K562 (cell line): ENCODE measurements around the gene TANC1. TPM values are rescaled to one million over a fixed set of nuclear protein-coding genes. Genes with fewer than 3 reads are reported as not detected.

ENCODE experiments used
- ATAC-seq: fragments of 200-7000 bp; cut with Tn5 transposase; 3 replicates; pipeline ENCODE4 v1.9.1; 2020; ENCODE audit warnings: moderate library complexity
- BruUV-seq: library from RNA; stranded (reverse); fragments of 400-500 nt; replicated peaks from 2 replicates; lab custom pipeline; 2021; lab: Mats Ljungman, UMichigan
- CTCF ChIA-PET: fragments of 300-600 bp; formaldehyde crosslinking; extraction: SDS; loops from one replicate; lab custom pipeline; 2021; ENCODE audit warnings: low intra/inter-chr PET ratio; lab: Yijun Ruan, JAX
- POLR2A ChIA-PET: fragments of 300-600, 350-650 bp; sonication (Branson Sonifier 250); formaldehyde crosslinking; extraction: SDS; loops from one replicate; lab custom pipeline; 2021; ENCODE audit warnings: antibody characterized with exemption, inconsistent platforms; lab: Yijun Ruan, JAX
- DNase-seq, 4 experiments: peaks; one replicate each; pipeline versions ENCODE4 v3.0.0 to v3.0.0-alpha.2; 2011 to 2018; ENCODE audit warnings: low spot score in 3 of 4, mixed read lengths in 3 of 4; ENCODE audit errors: extremely low read depth in 1 of 4
- FAIRE-seq: peaks from 2 replicates; lab custom pipeline; 2011; peaks lifted over from hg19 to GRCh38; lab: Jason Lieb, UNC
- H2AFZ ChIP-seq: 2 replicates; pipeline ENCODE4 v1.6.0; 2011; ENCODE audit warnings: low read depth, low read length, control low read depth, inconsistent platforms
- H3K27ac ChIP-seq: fragments of 200-600 bp; 3 replicates; pipeline ENCODE4 v1.8.0; 2011; ENCODE audit warnings: low read depth, mild to moderate bottlenecking, control low read depth, inconsistent platforms, low read length, moderate library complexity, mixed read lengths; ENCODE audit errors: extremely low read depth
- H3K27me3 ChIP-seq, 2 experiments: fragments of 300-600 bp in 1 of 2; 2 replicates in 1 of 2; 3 replicates in 1 of 2; pipeline versions ENCODE4 v1.6.0 to v1.8.0; 2011; ENCODE audit warnings: inconsistent platforms in 2 of 2, low read length in 2 of 2, mild to moderate bottlenecking in 1 of 2, mixed read lengths in 1 of 2, moderate library complexity in 1 of 2; ENCODE audit not compliant: control insufficient read depth in 2 of 2, insufficient read depth in 2 of 2
- H3K36me3 ChIP-seq: fragments of 300-600 bp; 3 replicates; pipeline ENCODE4 v1.8.0; 2011; ENCODE audit warnings: mild to moderate bottlenecking, low read length, inconsistent platforms; ENCODE audit not compliant: control insufficient read depth, insufficient read depth
- H3K4me1 ChIP-seq, 2 experiments: fragments of 200-600 bp in 1 of 2; replicated peaks in 1 of 2; 2 replicates in 1 of 2; 3 replicates in 1 of 2; pipeline versions ENCODE4 v1.5.1 to v1.8.0; 2011; ENCODE audit warnings: inconsistent platforms in 2 of 2, low read length in 2 of 2, mild to moderate bottlenecking in 1 of 2, mixed read lengths in 1 of 2, moderate library complexity in 1 of 2; ENCODE audit not compliant: control insufficient read depth in 2 of 2, insufficient read depth in 2 of 2
- H3K4me2 ChIP-seq: 2 replicates; pipeline ENCODE4 v1.6.1; 2011; ENCODE audit warnings: low read length, control low read depth, inconsistent platforms, mixed read lengths; ENCODE audit not compliant: insufficient read depth
- H3K4me3 ChIP-seq: fragments of 200-600 bp; sonication (generic), shearing (Covaris generic); 2 replicates; pipeline ENCODE4 v1.5.1; 2016; ENCODE audit warnings: control low read depth, inconsistent platforms
- H3K79me2 ChIP-seq: fragments of 200-600 bp; 3 replicates; pipeline ENCODE4 v1.8.0; 2011; ENCODE audit warnings: low read length, inconsistent platforms; ENCODE audit not compliant: control insufficient read depth, insufficient read depth
- H3K9ac ChIP-seq, 2 experiments: 2 replicates each; pipeline versions ENCODE4 v1.6.0 to v1.6.1; 2011; ENCODE audit warnings: low read depth in 2 of 2, low read length in 2 of 2, control low read depth in 1 of 2, inconsistent platforms in 1 of 2, mild to moderate bottlenecking in 1 of 2, mixed read lengths in 1 of 2; ENCODE audit not compliant: insufficient read depth in 1 of 2
- H3K9me1 ChIP-seq: one replicate; pipeline ENCODE4 v1.6.0; 2011; ENCODE audit warnings: inconsistent platforms, mild to moderate bottlenecking, low read length, moderate library complexity; ENCODE audit not compliant: control insufficient read depth, insufficient read depth
- H3K9me3 ChIP-seq: replicated peaks from 2 replicates; pipeline ENCODE4 v1.5.1; 2011; ENCODE audit warnings: low read depth, low read length, inconsistent platforms; ENCODE audit not compliant: control insufficient read depth, insufficient read depth
- H4K20me1 ChIP-seq: replicated peaks from 2 replicates; pipeline ENCODE4 v1.6.1; 2011; ENCODE audit warnings: low read length, inconsistent platforms, mixed read lengths; ENCODE audit not compliant: control insufficient read depth, insufficient read depth
- FIP1L1 ChIP-seq: fragments of 200-400 bp; formaldehyde crosslinking; IDR thresholded peaks from 2 replicates; pipeline ENCODE4 v1.6.1; 2018; ENCODE audit warnings: mild to moderate bottlenecking, low read depth, low read length; ENCODE audit not compliant: poor library complexity, severe bottlenecking
- FOXJ2 ChIP-seq: fragments of 200-800 bp; sonication (Bioruptor generic); IDR thresholded peaks from 2 replicates; pipeline ENCODE4 v1.6.1; 2016; ENCODE audit warnings: missing genetic modification characterization, missing compliant biosample characterization
- FOXP1 ChIP-seq: sonication (generic); formaldehyde crosslinking; IDR thresholded peaks from 2 replicates; pipeline ENCODE4 v1.8.0; 2022; ENCODE audit warnings: mild to moderate bottlenecking, missing genetic modification reagents
- HIVEP1 ChIP-seq: fragments of 250-450 bp; sonication (Bioruptor Pico); IDR thresholded peaks from 2 replicates; pipeline ENCODE4 v1.4.0; 2020; ENCODE audit warnings: mild to moderate bottlenecking
- HNRNPUL1 ChIP-seq: fragments of 200-400 bp; formaldehyde crosslinking; IDR thresholded peaks from 2 replicates; pipeline ENCODE4 v1.6.1; 2017; ENCODE audit warnings: low read length
- NFIC ChIP-seq: fragments of 450-650 bp; IDR thresholded peaks from 2 replicates; pipeline ENCODE4 v1.6.1; 2017; ENCODE audit warnings: mild to moderate bottlenecking, inconsistent platforms
- SFPQ ChIP-seq: fragments of 200-400 bp; formaldehyde crosslinking; IDR thresholded peaks from 2 replicates; pipeline ENCODE4 v1.6.1; 2017; ENCODE audit warnings: mild to moderate bottlenecking, low read depth, low read length, moderate library complexity
- SNIP1 ChIP-seq: fragments of 450-650 bp; IDR thresholded peaks from 2 replicates; pipeline ENCODE4 v1.7.1; 2017; ENCODE audit warnings: low read depth, mild to moderate bottlenecking
- ZNF134 ChIP-seq: fragments of 250-450 bp; sonication (Bioruptor Pico); conservative IDR thresholded peaks from 2 replicates; pipeline ENCODE4 v1.4.0; 2020
- ZNF197 ChIP-seq: fragments of 200-800 bp; sonication (Bioruptor generic); IDR thresholded peaks from 2 replicates; pipeline ENCODE4 v1.6.1; 2016; ENCODE audit warnings: low read depth, missing genetic modification characterization, missing compliant biosample characterization
- WGBS: fragments of 100-300 bp; shearing (Covaris generic); methylation state at CpG from one replicate; pipeline ENCODE4 v1.1.6; 2016; ENCODE audit warnings: low coverage, mixed read lengths; ENCODE audit not compliant: insufficient coverage; ENCODE audit errors: missing lambda C conversion rate; 5-methylcytosine and 5-hydroxymethylcytosine counted together
- in situ Hi-C: fragments of 300-500 bp; cut with MboI; formaldehyde crosslinking; loops from 4 replicates; pipeline ENCODE4 v1.15.0; 2018; ENCODE audit warnings: inconsistent platforms, mixed read lengths
- intact Hi-C: fragments of 100-400 bp; cut with micrococcal nuclease; formaldehyde crosslinking; loops from 2 replicates; pipeline ENCODE4 v1.14.2; 2022
- polyA plus RNA-seq, 8 experiments: library from polyadenylated mRNA; depleted of rRNA in 4 of 8; stranded (reverse) in 5 of 8; unstranded in 3 of 8; fragments of >200 nt; fragmentation: Nextera tagmentation in 2 of 8; fragmentation: Illumina TruSeq in 1 of 8; extraction: Ambion mirVana in 2 of 8; extraction: Trizol in 1 of 8; gene quantifications; 2 replicates each; pipeline versions ENCODE4 v1.2.1 to v1.2.3, GENCODE V29; 2011 to 2014; ENCODE audit warnings: inconsistent platforms in 1 of 8, missing spikeins in 1 of 8
- total RNA-seq, 7 experiments: library from RNA; depleted of rRNA in 6 of 7; stranded (reverse); fragments of >200 nt in 6 of 7; fragmentation: Illumina TruSeq in 2 of 7; extraction: Trizol in 2 of 7; gene quantifications; 2 replicates each; pipeline versions ENCODE4 v1.2.1 to v1.2.3, GENCODE V29; 2011 to 2021; ENCODE audit warnings: low replicate concordance in 1 of 7
- TF ChIP-seq, protein P1 (sequence below): fragments of 450-650 bp; formaldehyde crosslinking; IDR thresholded peaks from 2 replicates; pipeline ENCODE4 v1.4.0; 2022; ENCODE audit warnings: missing genetic modification characterization
- TF ChIP-seq, protein P2 (sequence below), 2 experiments: IDR thresholded peaks in 1 of 2; conservative IDR thresholded peaks in 1 of 2; 2 replicates each; pipeline ENCODE4 v1.6.1; 2016; ENCODE audit warnings: low read depth in 2 of 2, mild to moderate bottlenecking in 1 of 2, missing compliant biosample characterization in 1 of 2, missing genetic modification characterization in 1 of 2, moderate library complexity in 1 of 2
- TF ChIP-seq, protein P3 (sequence below): sonication (generic); IDR thresholded peaks from 2 replicates; pipeline ENCODE4 v1.6.1; 2016

TANC1 gene
- total and polyA plus RNA-seq, 9 of the 15 experiments (the other 6 are each of a cell fraction or from before 2014, with no cell fraction given), result under 0.01 to 0.20 (median 0.07) TPM; not detected in 1

DNA sequence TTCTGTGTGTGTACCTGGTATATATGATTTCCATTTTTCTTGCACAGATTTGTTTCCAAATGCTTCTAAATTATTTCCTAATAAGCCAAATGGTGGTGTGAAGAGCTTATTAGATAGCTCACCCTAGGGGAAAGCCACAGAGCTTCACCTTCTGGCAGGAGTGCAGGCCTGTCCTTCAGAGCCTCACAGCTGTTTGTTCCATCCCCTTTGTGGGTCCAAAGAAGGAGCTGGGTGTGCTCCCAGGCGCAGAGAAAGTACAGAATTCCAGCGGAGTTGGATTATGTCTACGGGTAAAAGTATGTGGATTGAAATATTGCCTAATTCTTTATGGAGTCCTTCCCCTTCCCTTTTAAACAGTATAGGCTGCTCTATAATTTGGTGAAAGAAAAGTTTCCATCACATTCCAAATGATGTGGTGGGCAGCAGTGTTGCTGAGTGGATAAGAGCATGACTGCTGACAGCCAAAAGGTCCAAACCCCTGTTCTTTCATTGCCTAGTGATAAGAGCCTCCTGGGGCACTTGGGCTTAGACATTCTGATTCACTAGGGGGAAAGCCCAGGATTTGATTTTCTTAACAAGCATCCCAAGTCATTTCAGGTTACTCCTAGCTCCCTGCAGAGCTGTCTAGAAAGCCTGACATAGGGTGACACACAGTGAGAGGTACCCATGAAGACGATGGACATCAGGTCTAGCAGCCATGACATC is 231.5 kb downstream of the TANC1 start (continued):
- TF ChIP-seq HIVEP1 (CRISPR knock-in tag) (no peak), HNRNPUL1 (no peak), SNIP1 (no peak), FOXP1 (CRISPR knock-in tag) (no peak), FIP1L1 (no peak)
- TF ChIP-seq, protein P1, sequence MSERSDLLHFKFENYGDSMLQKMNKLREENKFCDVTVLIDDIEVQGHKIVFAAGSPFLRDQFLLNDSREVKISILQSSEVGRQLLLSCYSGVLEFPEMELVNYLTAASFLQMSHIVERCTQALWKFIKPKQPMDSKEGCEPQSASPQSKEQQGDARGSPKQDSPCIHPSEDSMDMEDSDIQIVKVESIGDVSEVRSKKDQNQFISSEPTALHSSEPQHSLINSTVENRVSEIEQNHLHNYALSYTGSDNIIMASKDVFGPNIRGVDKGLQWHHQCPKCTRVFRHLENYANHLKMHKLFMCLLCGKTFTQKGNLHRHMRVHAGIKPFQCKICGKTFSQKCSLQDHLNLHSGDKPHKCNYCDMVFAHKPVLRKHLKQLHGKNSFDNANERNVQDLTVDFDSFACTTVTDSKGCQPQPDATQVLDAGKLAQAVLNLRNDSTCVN, result no peak

GRCh38 chr2:159200498-159200897 is 232.1 kb downstream of the TANC1 start:
- CTCF ChIA-PET, result no interaction called here
- in situ Hi-C loops, result no loop called here
- no peak for FAIRE-seq

More at GRCh38 chr2:159200498-159200897, 232.1 kb downstream of the TANC1 start:
- Histone ChIP-seq H3K79me2 (no peaks in the 10 kb centered on the region), H4K20me1 (no peaks in the 10 kb centered on the region), H3K36me3 (no peaks in the 10 kb centered on the region), H3K4me2 (no peak overlapping the region), H3K4me3 (no peak overlapping the region), H3K4me1 (peaks cover 0 to 3% of the 10 kb centered on the region in 2 experiments; a peak in 1 of 5 replicates), H3K27me3 (peaks cover 49 to 68% of the 10 kb centered on the region in 2 experiments), H2AFZ (no peak overlapping the region), H3K27ac (no peak overlapping the region), H3K9ac (no peak overlapping the region), H3K9me3 (no peaks in the 10 kb centered on the region), H3K9me1 (no peaks in the 10 kb centered on the region)
- whole genome bisulfite sequencing, result 0% methylated on average over 1 of the region's 1 CpG
- intact Hi-C loops, result no loop called here
- BruUV-seq, result no TSS peak
- ATAC-seq (no peak), DNase-seq (no peak)
- TF ChIP-seq FOXJ2 (tag) (peak; percentile 72), ZNF134 (CRISPR knock-in tag) (0 out of 2 replicates have a peak, but pooled peaks have one; percentile 26), ZNF197 (CRISPR knock-in tag) (no peak), SFPQ (no peak), NFIC (0 out of 2 replicates have a peak, but pooled peaks have one; percentile 27)
- TF ChIP-seq, protein P2, sequence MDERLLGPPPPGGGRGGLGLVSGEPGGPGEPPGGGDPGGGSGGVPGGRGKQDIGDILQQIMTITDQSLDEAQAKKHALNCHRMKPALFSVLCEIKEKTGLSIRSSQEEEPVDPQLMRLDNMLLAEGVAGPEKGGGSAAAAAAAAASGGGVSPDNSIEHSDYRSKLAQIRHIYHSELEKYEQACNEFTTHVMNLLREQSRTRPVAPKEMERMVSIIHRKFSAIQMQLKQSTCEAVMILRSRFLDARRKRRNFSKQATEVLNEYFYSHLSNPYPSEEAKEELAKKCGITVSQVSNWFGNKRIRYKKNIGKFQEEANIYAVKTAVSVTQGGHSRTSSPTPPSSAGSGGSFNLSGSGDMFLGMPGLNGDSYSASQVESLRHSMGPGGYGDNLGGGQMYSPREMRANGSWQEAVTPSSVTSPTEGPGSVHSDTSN (CRISPR knock-in tag; IDR thresholded peaks at IDR 0.05; ENCODE audit: low read depth), result no peak
- TF ChIP-seq, protein P2 (tag; conservative IDR thresholded peaks at IDR 0.05; ENCODE audit: low read depth), result 0 out of 2 replicates have a peak, but pooled peaks have one; percentile 10
- TF ChIP-seq, protein P3, sequence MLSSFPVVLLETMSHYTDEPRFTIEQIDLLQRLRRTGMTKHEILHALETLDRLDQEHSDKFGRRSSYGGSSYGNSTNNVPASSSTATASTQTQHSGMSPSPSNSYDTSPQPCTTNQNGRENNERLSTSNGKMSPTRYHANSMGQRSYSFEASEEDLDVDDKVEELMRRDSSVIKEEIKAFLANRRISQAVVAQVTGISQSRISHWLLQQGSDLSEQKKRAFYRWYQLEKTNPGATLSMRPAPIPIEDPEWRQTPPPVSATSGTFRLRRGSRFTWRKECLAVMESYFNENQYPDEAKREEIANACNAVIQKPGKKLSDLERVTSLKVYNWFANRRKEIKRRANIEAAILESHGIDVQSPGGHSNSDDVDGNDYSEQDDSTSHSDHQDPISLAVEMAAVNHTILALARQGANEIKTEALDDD, result no peak
- POLR2A ChIA-PET, result interaction anchor here (1.2 to 2.6 kb wide), 4 partner anchors 9 to 17 kb away, joined by 3 to 12 read pairs (median 4); no protein-coding TSS in a partner anchor
